Measurements from ENCODE around the gene APOBEC2.

DNA sequence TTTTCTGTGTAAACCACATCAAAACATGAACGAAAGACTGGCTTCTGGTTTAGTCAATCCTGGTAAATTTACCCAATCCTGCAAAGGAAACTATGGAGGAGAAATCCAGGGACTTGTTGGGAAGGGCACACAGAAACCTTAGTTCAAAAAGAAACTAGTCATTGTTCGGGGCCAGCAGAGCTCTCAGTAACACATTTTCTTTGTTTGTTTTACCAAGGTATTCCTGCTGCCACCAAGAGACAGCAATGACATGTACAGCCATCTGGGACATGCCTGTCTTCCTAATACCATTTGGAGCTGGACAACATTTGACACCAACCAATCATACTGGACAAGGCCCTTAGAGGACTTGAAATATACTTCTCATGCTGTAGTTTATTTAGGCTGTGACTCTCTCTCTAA, 10.9 kb downstream of the APOBEC2 start:
- no peak for TF ChIP-seq TSHZ2 (CRISPR knock-in tag; IDR thresholded peaks at IDR 0.05)
- no peak for TF ChIP-seq ZNF565 (CRISPR knock-in tag; conservative IDR thresholded peaks at IDR 0.05; ENCODE audit: low read depth)
- no peak for TF ChIP-seq CSRNP3 (CRISPR knock-in tag; IDR thresholded peaks at IDR 0.05)
